ENCODE results near the gene CSRNP3.

The CSRNP3 gene

DNA sequence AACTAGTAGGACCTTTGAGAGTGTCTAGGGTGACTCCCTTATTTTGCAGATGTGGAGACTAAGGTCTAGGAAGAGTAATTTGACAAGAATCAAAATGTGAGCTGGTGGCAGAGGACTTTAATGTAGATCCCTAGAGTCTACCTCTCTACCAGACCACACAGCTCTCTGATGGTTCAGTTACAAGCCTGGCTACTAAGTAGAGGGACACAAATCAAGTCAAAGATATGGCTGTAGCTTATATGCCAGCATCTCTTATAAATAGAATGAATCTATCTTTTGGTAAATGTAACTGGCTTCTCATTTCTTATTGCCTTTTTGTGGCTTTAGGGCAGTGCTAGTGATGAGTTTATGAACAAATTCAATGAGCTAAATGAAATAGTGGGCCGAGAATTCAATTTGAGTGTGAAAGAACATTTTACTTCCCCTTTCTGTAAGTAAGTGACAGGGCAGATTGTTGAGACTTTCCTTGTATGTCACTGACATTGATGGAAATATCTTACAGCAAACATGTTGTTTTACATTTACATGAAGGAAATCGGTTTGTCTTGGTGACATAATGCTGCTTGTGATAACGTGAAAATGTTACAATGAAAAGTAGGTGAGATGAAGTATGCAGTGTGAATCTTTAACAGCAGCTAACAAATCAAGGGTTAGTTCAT is 28.3 kb downstream of the CSRNP3 start:
- ATAC-seq (ENCODE audit: low read depth), result no peak
- Mint-ChIP-seq H3K27me3 (peaks cover 2% of the 10 kb centered on the region), H3K9me3 (no peaks in the 10 kb centered on the region), H3K27ac (no peak overlapping the region), H3K4me3 (no peak overlapping the region), H3K4me1 (peaks cover 2% of the 10 kb centered on the region), H3K36me3 (no peaks in the 10 kb centered on the region)
- no peak for DNase-seq (ENCODE audit: low spot score in 2 of 2)

DNA sequence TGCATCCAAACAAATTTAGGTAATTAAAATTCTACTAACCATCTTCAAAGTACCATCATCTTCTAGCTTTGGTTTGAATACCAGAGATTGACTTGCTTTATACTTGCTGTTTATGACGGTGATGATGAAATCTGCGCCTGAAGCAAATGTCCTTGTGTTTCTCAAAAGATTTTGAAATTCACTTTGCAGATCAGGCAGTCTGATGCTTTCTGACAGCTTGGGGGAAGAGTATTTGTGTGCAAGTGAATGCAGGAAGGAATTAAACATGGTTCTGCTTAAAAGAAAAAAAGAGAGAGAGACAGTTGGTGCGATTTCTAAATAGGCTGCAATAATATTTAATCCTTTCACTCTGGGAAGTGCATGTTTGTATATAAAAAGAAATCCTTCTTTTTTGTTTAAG is 29.6 kb downstream of the CSRNP3 start:
- no peak overlapping the region for H3K4me3 Mint-ChIP-seq
- no peaks in the 10 kb centered on the region for H3K36me3 Mint-ChIP-seq
- DNase-seq (ENCODE audit: low spot score in 2 of 2), result no peak
- peaks cover 2% of the 10 kb centered on the region for H3K27me3 Mint-ChIP-seq
- peaks cover 2% of the 10 kb centered on the region for H3K4me1 Mint-ChIP-seq
- H3K27ac Mint-ChIP-seq, result no peak overlapping the region
- no peak for ATAC-seq (ENCODE audit: low read depth)
- no peaks in the 10 kb centered on the region for H3K9me3 Mint-ChIP-seq

DNA sequence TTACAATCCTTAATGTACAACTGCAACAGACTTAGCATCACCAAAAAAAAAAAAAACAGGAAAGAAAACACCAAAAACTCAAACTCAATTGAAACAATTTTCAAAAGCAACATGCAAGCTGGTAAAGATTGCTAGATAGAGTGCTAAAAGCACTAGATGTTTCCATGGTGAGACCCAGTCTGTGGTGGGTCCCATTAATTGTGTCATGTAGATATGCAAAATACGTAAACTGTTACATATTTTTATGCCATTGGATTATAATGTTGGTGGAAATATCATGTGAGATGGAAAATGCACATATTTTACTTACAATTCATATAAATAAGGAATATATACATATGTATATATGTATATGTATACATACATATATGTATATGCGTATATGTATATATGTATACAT is 30.5 kb downstream of the CSRNP3 start:
- Mint-ChIP-seq H3K27ac (no peak overlapping the region), H3K9me3 (no peaks in the 10 kb centered on the region), H3K4me1 (peaks cover 2% of the 10 kb centered on the region), H3K4me3 (no peak overlapping the region), H3K36me3 (no peaks in the 10 kb centered on the region), H3K27me3 (peaks cover 2% of the 10 kb centered on the region)
- ATAC-seq (ENCODE audit: low read depth) (no peak), DNase-seq (ENCODE audit: low spot score in 2 of 2) (no peak)

DNA sequence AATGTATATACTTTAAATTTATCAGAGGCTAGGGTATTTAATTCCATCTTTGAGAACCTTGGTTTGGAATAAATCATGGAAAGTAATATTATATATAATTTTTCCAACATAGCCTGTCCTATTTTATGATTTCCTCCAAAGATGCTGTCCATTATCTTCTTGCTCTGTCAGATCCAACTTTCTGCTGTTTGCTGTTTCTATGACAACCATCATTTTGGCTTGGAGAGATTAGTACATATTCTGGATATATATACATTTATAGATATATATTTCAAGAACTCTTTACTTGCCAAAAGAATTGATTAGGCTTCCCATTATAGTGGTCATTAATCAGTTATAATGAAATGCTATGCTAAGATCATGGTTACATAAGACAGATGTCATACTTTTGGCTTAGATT is 31.3 kb downstream of the CSRNP3 start:
- Mint-ChIP-seq H3K27me3 (peaks cover 2% of the 10 kb centered on the region), H3K27ac (no peak overlapping the region), H3K9me3 (no peaks in the 10 kb centered on the region), H3K4me3 (no peak overlapping the region), H3K36me3 (no peaks in the 10 kb centered on the region), H3K4me1 (peaks cover 2% of the 10 kb centered on the region)
- DNase-seq (ENCODE audit: low spot score in 2 of 2) (no peak), ATAC-seq (ENCODE audit: low read depth) (no peak)

DNA sequence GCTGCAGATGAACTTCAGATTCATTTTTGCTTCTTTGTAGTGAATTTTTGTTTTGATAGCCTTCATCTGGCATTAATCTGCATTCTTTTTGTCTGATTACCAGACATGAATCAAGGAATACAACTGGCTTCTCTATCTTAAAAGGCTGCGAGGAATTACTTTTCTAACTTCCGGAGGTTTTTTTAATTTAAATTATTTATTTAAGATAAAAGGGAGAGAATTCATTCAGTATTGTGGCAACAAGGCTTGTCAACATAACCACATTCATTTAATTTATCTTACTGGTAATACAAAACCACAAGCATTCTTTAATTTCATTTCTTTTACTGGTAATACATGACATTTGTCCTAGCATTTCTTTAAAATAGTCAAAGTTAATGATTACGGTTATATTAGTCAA is 36.0 kb downstream of the CSRNP3 start:
- H3K4me3 Mint-ChIP-seq, result no peak overlapping the region
- peaks cover 2% of the 10 kb centered on the region for H3K27me3 Mint-ChIP-seq
- ATAC-seq (ENCODE audit: low read depth), result no peak
- no peaks in the 10 kb centered on the region for H3K9me3 Mint-ChIP-seq
- no peaks in the 10 kb centered on the region for H3K36me3 Mint-ChIP-seq
- H3K27ac Mint-ChIP-seq, result no peak overlapping the region
- H3K4me1 Mint-ChIP-seq, result no peaks in the 10 kb centered on the region
- DNase-seq (ENCODE audit: low spot score in 2 of 2), result no peak

DNA sequence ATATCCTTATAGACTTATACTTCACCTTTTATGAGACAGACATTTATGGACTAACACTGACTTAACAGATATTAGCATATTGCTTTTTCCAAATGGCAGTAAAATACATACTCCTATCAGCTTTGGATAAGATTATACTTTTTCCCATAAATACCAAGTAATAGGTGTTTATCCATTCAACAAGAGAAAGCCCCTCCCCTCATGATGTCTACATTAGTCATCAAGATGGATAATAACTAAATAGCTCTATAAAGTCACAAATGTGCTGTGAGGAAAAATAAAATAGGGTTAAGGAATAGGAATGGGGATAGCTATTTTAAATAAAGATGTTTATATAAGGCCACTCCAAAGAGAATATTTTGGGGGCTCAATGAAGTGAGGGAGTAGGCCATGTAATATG is 39.4 kb downstream of the CSRNP3 start:
- DNase-seq (ENCODE audit: low spot score in 2 of 2) (no peak), ATAC-seq (ENCODE audit: low read depth) (no peak)
- no peaks in the 10 kb centered on the region for H3K9me3 Mint-ChIP-seq

DNA sequence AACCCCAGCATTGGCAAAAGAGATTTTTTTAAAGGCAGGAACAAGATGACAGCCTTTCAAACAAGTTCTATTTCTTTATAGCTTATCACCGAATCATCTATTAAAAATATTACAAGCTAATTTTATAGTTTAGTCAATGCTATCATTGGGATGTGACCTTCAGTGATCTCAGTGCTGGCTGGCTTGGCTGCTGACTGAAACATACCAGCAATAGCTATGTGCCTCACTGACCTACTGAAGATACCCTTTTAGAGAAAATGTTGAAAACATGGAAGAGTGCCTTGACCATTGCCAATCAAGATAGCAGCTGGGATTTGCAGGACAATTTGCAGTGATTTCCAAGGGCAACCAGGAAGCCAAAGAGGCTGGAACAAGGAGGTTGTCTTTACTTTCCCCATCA is 44.0 kb downstream of the CSRNP3 start:
- Mint-ChIP-seq H3K4me1 (no peaks in the 10 kb centered on the region), H3K36me3 (no peaks in the 10 kb centered on the region), H3K4me3 (no peak overlapping the region), H3K9me3 (no peaks in the 10 kb centered on the region), H3K27ac (no peak overlapping the region), H3K27me3 (peaks cover 4% of the 10 kb centered on the region)
- DNase-seq (ENCODE audit: low spot score in 2 of 2) (no peak), ATAC-seq (ENCODE audit: low read depth) (no peak)

More for the DNA sequence above, 39.4 kb downstream of the CSRNP3 start:
- Mint-ChIP-seq H3K27me3 (peaks cover 2% of the 10 kb centered on the region), H3K36me3 (no peaks in the 10 kb centered on the region), H3K4me1 (no peaks in the 10 kb centered on the region), H3K27ac (no peak overlapping the region), H3K4me3 (no peak overlapping the region)

DNA sequence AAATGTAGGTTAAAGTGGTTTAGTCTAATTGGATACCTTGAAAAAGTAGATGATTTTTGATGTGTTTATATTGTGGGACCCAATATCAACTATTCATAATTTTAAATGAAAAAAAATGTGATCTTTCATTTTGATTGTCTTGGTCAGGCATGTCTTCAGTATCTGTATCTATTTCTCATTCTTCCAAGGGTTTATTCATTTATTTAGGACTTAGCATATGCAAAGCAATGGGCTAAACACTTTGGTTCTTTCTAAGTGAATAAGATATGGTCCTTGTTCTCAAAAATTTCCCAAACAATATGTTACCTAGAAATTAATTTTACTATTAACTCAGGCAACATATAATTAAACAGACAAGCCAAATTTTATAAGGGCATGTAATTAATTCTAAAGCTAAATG is 49.1 kb downstream of the CSRNP3 start:
- Mint-ChIP-seq H3K36me3 (no peaks in the 10 kb centered on the region), H3K4me1 (no peaks in the 10 kb centered on the region), H3K4me3 (no peak overlapping the region), H3K27me3 (peaks cover 2% of the 10 kb centered on the region), H3K27ac (no peak overlapping the region), H3K9me3 (no peaks in the 10 kb centered on the region)
- DNase-seq (ENCODE audit: low spot score in 2 of 2), result no peak
- ATAC-seq (ENCODE audit: low read depth), result no peak

DNA sequence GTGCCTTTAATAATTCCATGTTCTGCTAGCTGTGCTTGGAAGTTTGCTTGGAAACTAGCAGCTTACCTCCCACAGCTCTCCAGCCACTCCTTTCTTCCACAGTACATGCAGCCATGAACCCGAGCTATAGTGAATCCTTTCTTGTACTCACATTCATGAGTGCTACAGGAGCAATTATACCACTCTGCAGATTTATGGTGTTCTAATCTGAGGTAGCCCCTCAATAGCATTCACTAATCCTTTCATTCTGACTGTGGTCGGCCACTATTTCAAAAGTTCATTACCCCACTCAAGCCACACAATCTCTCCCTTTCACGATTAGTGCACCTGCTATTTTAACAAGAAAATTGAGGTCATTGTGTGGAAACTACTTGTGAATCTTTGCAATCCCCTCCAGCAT is 53.2 kb downstream of the CSRNP3 start:
- ATAC-seq (ENCODE audit: low read depth) (no peak), DNase-seq (ENCODE audit: low spot score in 2 of 2) (no peak)
- Mint-ChIP-seq H3K36me3 (no peaks in the 10 kb centered on the region), H3K9me3 (no peaks in the 10 kb centered on the region), H3K4me1 (no peaks in the 10 kb centered on the region), H3K27ac (no peak overlapping the region), H3K4me3 (no peak overlapping the region), H3K27me3 (peaks cover 1% of the 10 kb centered on the region)

DNA sequence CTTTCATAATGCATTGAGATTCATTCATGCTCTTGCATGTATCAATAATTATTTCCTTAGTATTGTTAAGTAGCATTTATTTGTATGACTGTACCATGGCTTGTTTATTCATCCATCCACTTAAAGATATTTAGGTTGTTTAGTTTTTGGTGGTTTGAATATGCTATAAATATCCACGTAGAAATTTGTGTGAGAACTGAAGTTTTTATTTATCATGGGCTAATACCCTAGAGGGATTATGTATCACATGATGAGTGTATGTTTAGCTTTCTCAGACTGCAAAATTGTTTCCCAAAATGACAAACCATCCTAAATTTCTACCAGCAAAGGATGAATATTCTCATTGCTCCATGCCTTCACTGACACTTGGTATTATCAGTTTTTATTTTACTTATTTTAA is 55.2 kb downstream of the CSRNP3 start:
- H3K4me3 Mint-ChIP-seq, result no peak overlapping the region
- H3K27ac Mint-ChIP-seq, result no peak overlapping the region
- H3K4me1 Mint-ChIP-seq, result no peaks in the 10 kb centered on the region
- no peaks in the 10 kb centered on the region for H3K36me3 Mint-ChIP-seq
- H3K27me3 Mint-ChIP-seq, result peaks cover 2% of the 10 kb centered on the region
- no peak for ATAC-seq (ENCODE audit: low read depth)
- H3K9me3 Mint-ChIP-seq, result no peaks in the 10 kb centered on the region
- no peak for DNase-seq (ENCODE audit: low spot score in 2 of 2)

DNA sequence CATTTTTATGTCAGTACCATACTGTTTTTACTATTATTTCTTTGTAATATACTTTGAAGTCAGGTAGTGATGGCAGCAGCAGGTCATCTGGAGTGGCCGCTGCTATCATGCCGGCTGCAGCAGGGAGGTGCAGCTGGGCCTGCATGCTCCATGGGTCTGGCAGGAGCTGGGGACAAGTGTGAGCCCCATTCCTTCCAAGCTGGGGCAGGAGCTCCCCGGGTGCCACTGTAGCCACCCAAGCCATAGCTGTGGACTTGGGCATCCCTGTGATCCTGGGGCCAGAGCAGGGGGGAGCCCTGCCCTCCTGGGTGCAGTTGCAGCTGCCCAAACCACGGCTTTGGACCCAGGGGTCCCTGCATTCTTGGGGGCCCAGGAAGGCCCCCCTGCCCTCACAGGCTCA is 59.2 kb downstream of the CSRNP3 start:
- no peak overlapping the region for H3K27ac Mint-ChIP-seq
- H3K4me1 Mint-ChIP-seq, result no peaks in the 10 kb centered on the region
- no peak overlapping the region for H3K4me3 Mint-ChIP-seq
- H3K27me3 Mint-ChIP-seq, result peaks cover 4% of the 10 kb centered on the region
- DNase-seq (ENCODE audit: low spot score in 2 of 2) (no peak), ATAC-seq (ENCODE audit: low read depth) (no peak)
- peaks cover 3% of the 10 kb centered on the region for H3K9me3 Mint-ChIP-seq
- H3K36me3 Mint-ChIP-seq, result no peaks in the 10 kb centered on the region

DNA sequence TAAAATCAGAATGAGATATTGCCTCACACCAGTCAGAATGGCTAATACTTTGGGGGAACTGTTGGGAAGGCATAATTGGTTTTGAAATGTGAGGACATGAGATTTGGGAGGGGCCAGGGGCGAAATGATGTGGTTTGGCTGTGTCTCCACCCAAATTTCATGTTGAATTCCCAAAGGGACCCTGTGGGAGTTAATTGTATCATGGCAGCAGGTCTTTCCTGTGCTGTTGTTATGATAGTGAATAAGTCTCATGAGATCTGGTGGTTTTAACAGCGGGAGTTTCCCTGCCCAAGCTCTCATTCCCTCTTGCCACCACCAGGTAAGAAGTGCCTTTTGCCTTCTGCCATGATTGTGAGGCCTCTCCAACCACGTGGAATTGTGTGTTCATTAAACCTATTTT is 59.6 kb downstream of the CSRNP3 start:
- ATAC-seq (ENCODE audit: low read depth) (no peak), DNase-seq (ENCODE audit: low spot score in 2 of 2) (no peak)
- Mint-ChIP-seq H3K4me1 (no peaks in the 10 kb centered on the region), H3K27ac (no peak overlapping the region), H3K36me3 (no peaks in the 10 kb centered on the region), H3K27me3 (peaks cover 4% of the 10 kb centered on the region), H3K9me3 (peaks cover 3% of the 10 kb centered on the region), H3K4me3 (no peak overlapping the region)

DNA sequence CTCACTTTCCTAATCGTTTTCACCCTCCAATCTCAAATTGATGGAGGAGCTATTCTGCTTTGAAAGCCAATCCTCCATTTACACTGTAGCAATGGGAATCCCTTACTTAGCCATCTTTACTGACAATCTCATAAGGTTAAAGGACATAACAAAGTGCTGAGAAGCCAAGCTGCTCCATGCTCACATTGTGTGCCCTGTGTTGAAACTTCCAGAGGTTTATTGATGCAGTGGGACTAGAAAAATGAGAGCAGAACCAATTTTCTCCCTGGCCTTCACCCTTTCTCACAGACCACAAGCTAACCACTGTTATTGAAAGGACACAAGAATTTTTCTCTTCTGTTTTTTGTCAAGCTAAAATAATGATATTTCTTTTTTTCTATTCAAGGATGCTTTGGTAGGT is 63.8 kb downstream of the CSRNP3 start:
- Mint-ChIP-seq H3K4me1 (peaks cover 13% of the 10 kb centered on the region), H3K27me3 (peaks cover 2% of the 10 kb centered on the region), H3K4me3 (no peak overlapping the region), H3K27ac (no peak overlapping the region), H3K36me3 (no peaks in the 10 kb centered on the region), H3K9me3 (peaks cover 3% of the 10 kb centered on the region)
- ATAC-seq (ENCODE audit: low read depth) (no peak), DNase-seq (ENCODE audit: low spot score in 2 of 2) (no peak)

DNA sequence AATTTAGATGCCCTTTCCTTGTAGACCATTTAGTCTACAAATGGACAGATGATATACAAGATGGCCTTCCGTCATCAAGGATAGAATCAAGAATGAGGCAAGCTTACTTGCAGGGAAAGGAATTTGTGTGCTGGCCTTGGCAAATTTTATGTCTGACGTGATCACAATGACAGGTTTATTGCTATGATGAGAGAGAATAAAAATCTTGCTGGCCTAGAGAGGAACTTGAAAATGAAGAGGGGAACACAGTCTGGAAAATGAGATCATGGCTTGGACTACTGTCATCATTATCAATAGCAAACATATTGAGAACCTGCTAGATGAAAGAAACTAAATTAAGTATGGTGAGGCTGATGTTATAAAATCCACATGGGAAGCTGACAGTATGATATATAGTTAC is 66.0 kb downstream of the CSRNP3 start:
- Mint-ChIP-seq H3K9me3 (peaks cover 3% of the 10 kb centered on the region), H3K4me3 (no peak overlapping the region), H3K4me1 (peaks cover 13% of the 10 kb centered on the region), H3K27ac (no peak overlapping the region), H3K27me3 (peaks cover 2% of the 10 kb centered on the region), H3K36me3 (no peaks in the 10 kb centered on the region)
- DNase-seq (ENCODE audit: low spot score in 2 of 2) (no peak), ATAC-seq (ENCODE audit: low read depth) (no peak)

DNA sequence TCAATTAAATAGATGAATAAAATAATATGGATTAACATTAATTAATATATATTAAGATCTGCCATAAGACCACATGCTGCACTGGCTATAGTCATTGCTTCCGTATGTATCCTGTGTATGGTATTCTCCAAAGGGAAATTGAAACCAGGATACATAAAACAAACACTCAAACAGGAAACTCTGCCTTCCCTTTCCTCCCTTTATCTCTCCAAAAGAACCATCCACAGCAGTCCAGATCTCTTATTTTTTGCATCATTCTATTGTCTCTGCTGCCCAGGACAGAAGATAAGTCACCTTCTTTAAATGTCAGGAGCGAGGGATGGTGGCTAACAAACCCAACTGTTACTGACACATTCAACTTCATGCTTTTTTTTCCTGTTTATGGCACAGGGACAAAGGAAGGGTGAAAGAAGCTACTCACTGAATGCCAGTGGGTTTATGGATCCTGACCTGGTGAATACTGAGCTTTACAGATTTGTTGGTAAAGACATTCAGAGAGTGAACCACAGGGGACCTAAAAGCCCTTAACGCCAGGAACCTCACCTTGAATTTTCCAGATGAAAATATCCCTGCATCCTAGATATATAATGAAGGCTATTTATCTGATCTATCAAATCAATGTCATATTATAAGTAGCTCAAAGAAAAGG is 67.5 kb downstream of the CSRNP3 start:
- Mint-ChIP-seq H3K27ac (no peak overlapping the region), H3K27me3 (no peaks in the 10 kb centered on the region), H3K4me3 (no peak overlapping the region), H3K36me3 (no peaks in the 10 kb centered on the region), H3K9me3 (no peaks in the 10 kb centered on the region), H3K4me1 (peaks cover 13% of the 10 kb centered on the region)
- DNase-seq (ENCODE audit: low spot score in 2 of 2) (no peak), ATAC-seq (ENCODE audit: low read depth) (no peak)

Data from memory B cell (primary cell).